H7 (cell line): ENCODE data around the gene DYSF. TPM values are rescaled to one million over a fixed set of nuclear protein-coding genes. Genes with fewer than 3 reads are reported as not detected.
"Not testable (repeated sequence)": the region's sequence is repeated elsewhere in the genome, so short reads cannot be mapped to it uniquely, and the experiment has no call there.

Source experiments
- DNase-seq: peaks from one replicate; pipeline ENCODE4 v3.0.0; 2012
- H3K27me3 ChIP-seq: 2 replicates; pipeline ENCODE4 v1.6.0; 2011; ENCODE audit warnings: mild to moderate bottlenecking, low read length; ENCODE audit not compliant: control insufficient read depth, insufficient read depth
- H3K36me3 ChIP-seq: replicated peaks from 2 replicates; pipeline ENCODE4 v1.5.1; 2011; ENCODE audit warnings: low read length; ENCODE audit not compliant: control insufficient read depth, insufficient read depth
- H3K4me3 ChIP-seq: 2 replicates; pipeline ENCODE4 v1.5.1; 2011; ENCODE audit warnings: low read depth, mild to moderate bottlenecking, control low read depth, low read length, moderate library complexity; ENCODE audit not compliant: insufficient read depth
- total RNA-seq: library from RNA; depleted of rRNA; stranded (reverse); fragments of >200 nt; shearing (Covaris generic); gene quantifications from 2 replicates; pipeline ENCODE4 v1.2.3, GENCODE V29; 2014; rRNA removed

Gene DYSF
- 7.4 and 9.5 TPM in 2 replicates for total RNA-seq

- Histone ChIP-seq H3K27me3 (peaks cover 14% of the 10 kb centered on the region), H3K36me3 (no peaks in the 10 kb centered on the region; the same call in 1 of the 2 replicates), H3K4me3 (peak within 1 kb of the TSS; percentile 51)
- DNase-seq, result peak; percentile 89
Observed at GRCh38 chr2:71453404-71454220, at the start of gene DYSF. TSS of gene DYSF (plus strand) at chr2:71453561.

- Histone ChIP-seq H3K27me3 (no peaks in the 10 kb centered on the region), H3K36me3 (peaks cover 10% of the 10 kb centered on the region)
- DNase-seq, result no peak
Observed at GRCh38 chr2:71409611-71410010, 43.8 kb upstream of the DYSF start.

GRCh38 chr2:71410696-71411095 lies 42.7 kb upstream of the DYSF start:
- Histone ChIP-seq H3K27me3 (no peaks in the 10 kb centered on the region), H3K4me3 (no peak overlapping the region), H3K36me3 (peaks cover 6% of the 10 kb centered on the region)
- DNase-seq, result no peak

More at GRCh38 chr2:71409611-71410010, 43.8 kb upstream of the DYSF start:
- no peak overlapping the region for H3K4me3 ChIP-seq

- not testable (repeated sequence) for H3K36me3 ChIP-seq, DNase-seq, H3K27me3 ChIP-seq
- H3K4me3 ChIP-seq, result peak overlapping the region; percentile 31
Observed at GRCh38 chr2:71416866-71417265, 36.5 kb upstream of the DYSF start.

- no peak for DNase-seq
- Histone ChIP-seq H3K36me3 (no peaks in the 10 kb centered on the region), H3K4me3 (peak overlapping the region; percentile 31), H3K27me3 (no peaks in the 10 kb centered on the region)
Observed at GRCh38 chr2:71417300-71418202, 35.8 kb upstream of the DYSF start.

- Histone ChIP-seq H3K36me3 (peaks cover 6% of the 10 kb centered on the region), H3K27me3 (no peaks in the 10 kb centered on the region), H3K4me3 (no peak overlapping the region)
- DNase-seq, result no peak
Observed at GRCh38 chr2:71419145-71419544, 34.2 kb upstream of the DYSF start.

GRCh38 chr2:71419976-71420375 lies 33.4 kb upstream of the DYSF start:
- DNase-seq, result no peak
- no peaks in the 10 kb centered on the region for H3K27me3 ChIP-seq
- peaks cover 6% of the 10 kb centered on the region for H3K36me3 ChIP-seq
- no peak overlapping the region for H3K4me3 ChIP-seq

- Histone ChIP-seq H3K27me3 (no peaks in the 10 kb centered on the region), H3K36me3 (peaks cover 9% of the 10 kb centered on the region), H3K4me3 (no peak overlapping the region)
- no peak for DNase-seq
Observed at GRCh38 chr2:71422786-71423185, 30.6 kb upstream of the DYSF start.

- DNase-seq, result no peak
- Histone ChIP-seq H3K36me3 (peaks cover 10% of the 10 kb centered on the region), H3K4me3 (no peak overlapping the region), H3K27me3 (no peaks in the 10 kb centered on the region)
Observed at GRCh38 chr2:71423817-71424420, 29.4 kb upstream of the DYSF start.

GRCh38 chr2:71426721-71427120 lies 26.6 kb upstream of the DYSF start:
- Histone ChIP-seq H3K27me3 (no peaks in the 10 kb centered on the region), H3K4me3 (no peak overlapping the region), H3K36me3 (peaks cover 15% of the 10 kb centered on the region)
- no peak for DNase-seq

- no peaks in the 10 kb centered on the region for H3K27me3 ChIP-seq
- no peak overlapping the region for H3K4me3 ChIP-seq
- H3K36me3 ChIP-seq, result peaks cover 17% of the 10 kb centered on the region
- no peak for DNase-seq
Observed at GRCh38 chr2:71428472-71429383, 24.6 kb upstream of the DYSF start.

- not testable (repeated sequence) for H3K36me3 ChIP-seq, DNase-seq, H3K27me3 ChIP-seq, H3K4me3 ChIP-seq
Observed at GRCh38 chr2:71445142-71445541, 8.2 kb upstream of the DYSF start.

GRCh38 chr2:71446505-71446904 lies 6.9 kb upstream of the DYSF start:
- Histone ChIP-seq H3K36me3 (no peaks in the 10 kb centered on the region), H3K27me3 (no peaks in the 10 kb centered on the region; the same call in 1 of the 2 replicates)

GRCh38 chr2:71449343-71449742 lies 4.0 kb upstream of the DYSF start:
- peaks cover 9% of the 10 kb centered on the region for H3K27me3 ChIP-seq
- H3K4me3 ChIP-seq, result no peak overlapping the region
- no peak for DNase-seq
- H3K36me3 ChIP-seq, result no peaks in the 10 kb centered on the region

More at GRCh38 chr2:71446505-71446904, 6.9 kb upstream of the DYSF start:
- H3K4me3 ChIP-seq, result no peak overlapping the region
- DNase-seq, result no peak
